Mesendoderm (in vitro differentiated cells): ENCODE measurements around the gene TUBB4A.

ENCODE experiments used
- DNase-seq: peaks from one replicate; pipeline ENCODE4 v3.0.0; 2013
- H2AK5ac ChIP-seq: 2 replicates; pipeline ENCODE4 v1.6.1; 2013; ENCODE audit warnings: low read length, inconsistent platforms
- H2BK120ac ChIP-seq: 2 replicates; pipeline ENCODE4 v1.6.1; 2013; ENCODE audit warnings: low read depth, mild to moderate bottlenecking, low read length, moderate library complexity, mixed read lengths
- H2BK15ac ChIP-seq: replicated peaks from 2 replicates; pipeline ENCODE4 v1.6.1; 2013; ENCODE audit warnings: low read depth, mild to moderate bottlenecking, moderate library complexity
- H2BK5ac ChIP-seq: 2 replicates; pipeline ENCODE4 v1.6.1; 2013; ENCODE audit warnings: low read length, inconsistent platforms
- H3K18ac ChIP-seq: 2 replicates; pipeline ENCODE4 v1.6.1; 2013; ENCODE audit warnings: mild to moderate bottlenecking, low read length, mixed read lengths
- H3K23ac ChIP-seq: one replicate; pipeline ENCODE4 v1.6.1; 2013; ENCODE audit warnings: low read length
- H3K27ac ChIP-seq: 2 replicates; pipeline ENCODE4 v1.5.1; 2013; ENCODE audit warnings: low read depth, mild to moderate bottlenecking, inconsistent platforms, low read length, moderate library complexity
- H3K27me3 ChIP-seq: 2 replicates; pipeline ENCODE4 v1.6.1; 2013; ENCODE audit warnings: low read length, control low read depth, mild to moderate bottlenecking, inconsistent platforms; ENCODE audit not compliant: insufficient read depth, poor library complexity
- H3K36me3 ChIP-seq: 2 replicates; pipeline ENCODE4 v1.6.1; 2013; ENCODE audit warnings: low read length, inconsistent platforms; ENCODE audit not compliant: control insufficient read depth, insufficient read depth
- H3K4ac ChIP-seq: one replicate; pipeline ENCODE4 v1.6.1; 2013; ENCODE audit warnings: low read depth, mild to moderate bottlenecking, low read length, moderate library complexity
- H3K4me1 ChIP-seq: 2 replicates; pipeline ENCODE4 v1.6.1; 2013; ENCODE audit warnings: low read depth, low read length, inconsistent platforms; ENCODE audit not compliant: control insufficient read depth
- H3K4me2 ChIP-seq: 2 replicates; pipeline ENCODE4 v1.6.1; 2013; ENCODE audit warnings: low read length
- H3K4me3 ChIP-seq: 2 replicates; pipeline ENCODE4 v1.5.1; 2013; ENCODE audit warnings: mild to moderate bottlenecking, low read length
- H3K56ac ChIP-seq: one replicate; pipeline ENCODE4 v1.6.1; 2013; ENCODE audit warnings: low read length
- H3K79me1 ChIP-seq: 2 replicates; pipeline ENCODE4 v1.6.1; 2013; ENCODE audit warnings: low read length, inconsistent platforms
- H3K79me2 ChIP-seq: 2 replicates; pipeline ENCODE4 v1.6.1; 2013; ENCODE audit warnings: mild to moderate bottlenecking, low read length; ENCODE audit not compliant: control insufficient read depth, insufficient read depth
- H3K9ac ChIP-seq: 2 replicates; pipeline ENCODE4 v1.6.1; 2013; ENCODE audit warnings: low read length, inconsistent platforms
- H4K5ac ChIP-seq: one replicate; pipeline ENCODE4 v1.6.1; 2013; ENCODE audit warnings: low read length
- H4K8ac ChIP-seq: one replicate; pipeline ENCODE4 v1.6.1; 2013; ENCODE audit warnings: low read depth, mild to moderate bottlenecking, control low read depth, low read length, moderate library complexity
- WGBS: extraction: QIAGEN DNeasy Blood & Tissue Kit; methylation state at CpG from one replicate; pipeline ENCODE4 v1.1.7; 2013; ENCODE audit warnings: low lambda C conversion rate, missing lambda C conversion rate; ENCODE audit not compliant: insufficient coverage; ENCODE audit errors: extremely low coverage; 5-methylcytosine and 5-hydroxymethylcytosine counted together

TUBB4A gene

DNA sequence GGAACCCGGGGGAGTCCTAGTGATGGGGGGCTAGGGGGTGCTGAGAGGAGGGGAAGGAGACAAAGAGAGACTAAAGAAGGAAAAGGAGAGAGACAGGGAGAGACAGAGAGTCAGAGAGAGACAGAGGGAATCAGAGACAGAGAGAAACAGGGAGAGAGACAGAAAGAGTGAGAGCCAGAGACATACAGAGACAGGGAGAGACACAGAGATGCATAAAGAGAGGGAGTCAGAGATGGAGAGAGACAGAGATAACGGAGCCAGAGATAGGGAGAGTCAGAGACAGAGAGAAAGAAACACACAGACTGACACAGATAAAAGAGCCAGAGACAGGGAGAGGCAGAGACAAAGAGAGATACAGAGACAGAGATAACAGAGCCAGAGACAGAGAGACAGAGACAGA lies 27.2 kb upstream of the TUBB4A start:
- Histone ChIP-seq H3K56ac (no peak overlapping the region), H2BK120ac (no peak overlapping the region), H4K5ac (no peak overlapping the region), H3K4me2 (no peak overlapping the region), H3K23ac (no peak overlapping the region), H3K18ac (no peak overlapping the region), H3K79me1 (no peaks in the 10 kb centered on the region), H2BK5ac (no peak overlapping the region), H3K36me3 (no peaks in the 10 kb centered on the region), H3K79me2 (no peaks in the 10 kb centered on the region), H4K8ac (no peak overlapping the region), H3K4me3 (no peak overlapping the region), H3K4me1 (peaks cover 6% of the 10 kb centered on the region), H2BK15ac (no peak overlapping the region), H3K27me3 (peaks cover 10% of the 10 kb centered on the region), H3K9ac (no peak overlapping the region), H3K27ac (no peak overlapping the region), H2AK5ac (no peak overlapping the region), H3K4ac (no peak overlapping the region)
- DNase-seq = no peak
- no CpG with 5 or more reads among the region's 2 CpGs for WGBS

GRCh38 chr19:6528544-6529121 lies 26.5 kb upstream of the TUBB4A start:
- Histone ChIP-seq H2BK15ac (no peak overlapping the region), H4K5ac (no peak overlapping the region), H3K4me1 (peaks cover 6% of the 10 kb centered on the region), H3K4me3 (no peak overlapping the region), H3K27ac (no peak overlapping the region), H3K27me3 (peaks cover 10% of the 10 kb centered on the region), H2BK120ac (no peak overlapping the region), H3K36me3 (no peaks in the 10 kb centered on the region), H3K9ac (no peak overlapping the region), H3K56ac (no peak overlapping the region), H3K18ac (no peak overlapping the region), H2AK5ac (no peak overlapping the region), H2BK5ac (no peak overlapping the region), H3K4ac (no peak overlapping the region), H3K79me1 (no peaks in the 10 kb centered on the region), H3K79me2 (no peaks in the 10 kb centered on the region), H4K8ac (no peak overlapping the region), H3K4me2 (no peak overlapping the region), H3K23ac (no peak overlapping the region)
- peak; percentile 46 for DNase-seq
- whole genome bisulfite sequencing = no CpG with 5 or more reads among the region's 9 CpGs

- H3K27ac ChIP-seq = no peak overlapping the region
- no peak overlapping the region for H3K4me3 ChIP-seq
- no CpG with 5 or more reads among the region's 17 CpGs for WGBS
- H3K27me3 ChIP-seq = peaks cover 10% of the 10 kb centered on the region
- H3K79me2 ChIP-seq = no peaks in the 10 kb centered on the region
- no peak overlapping the region for H3K23ac ChIP-seq
- H3K18ac ChIP-seq = no peak overlapping the region
- no peak overlapping the region for H4K5ac ChIP-seq
- no peak overlapping the region for H2BK15ac ChIP-seq
- no peak overlapping the region for H3K4ac ChIP-seq
- peaks cover 6% of the 10 kb centered on the region for H3K4me1 ChIP-seq
- H3K4me2 ChIP-seq = no peak overlapping the region
- no peak overlapping the region for H2AK5ac ChIP-seq
- H3K9ac ChIP-seq = no peak overlapping the region
- no peak overlapping the region for H2BK120ac ChIP-seq
- no peaks in the 10 kb centered on the region for H3K79me1 ChIP-seq
- H2BK5ac ChIP-seq = no peak overlapping the region
- H4K8ac ChIP-seq = no peak overlapping the region
- no peaks in the 10 kb centered on the region for H3K36me3 ChIP-seq
- no peak overlapping the region for H3K56ac ChIP-seq
- DNase-seq = no peak
Measured at GRCh38 chr19:6527893-6528543, 25.9 kb upstream of the TUBB4A start.

GRCh38 chr19:6524311-6524710 lies 22.2 kb upstream of the TUBB4A start:
- Histone ChIP-seq H3K4me1 (peaks cover 2% of the 10 kb centered on the region), H4K8ac (no peak overlapping the region), H3K4ac (no peak overlapping the region), H3K79me2 (no peaks in the 10 kb centered on the region), H2BK120ac (no peak overlapping the region), H3K9ac (no peak overlapping the region), H3K56ac (no peak overlapping the region), H3K4me2 (no peak overlapping the region), H4K5ac (no peak overlapping the region), H3K36me3 (no peaks in the 10 kb centered on the region), H3K18ac (no peak overlapping the region), H3K27me3 (no peaks in the 10 kb centered on the region), H2BK5ac (no peak overlapping the region), H3K23ac (no peak overlapping the region), H2BK15ac (no peak overlapping the region), H3K79me1 (no peaks in the 10 kb centered on the region), H3K27ac (no peak overlapping the region), H2AK5ac (no peak overlapping the region), H3K4me3 (no peak overlapping the region)
- no CpG with 5 or more reads among the region's 2 CpGs for WGBS
- DNase-seq = no peak

GRCh38 chr19:6522712-6523111 lies 20.6 kb upstream of the TUBB4A start:
- Histone ChIP-seq H3K27ac (no peak overlapping the region), H3K23ac (no peak overlapping the region), H3K79me1 (no peaks in the 10 kb centered on the region), H2BK5ac (no peak overlapping the region), H3K9ac (no peak overlapping the region), H3K79me2 (no peaks in the 10 kb centered on the region), H2BK120ac (no peak overlapping the region), H4K5ac (no peak overlapping the region), H3K4me2 (no peak overlapping the region), H2BK15ac (no peak overlapping the region), H3K4me1 (peaks cover 2% of the 10 kb centered on the region), H3K4ac (no peak overlapping the region), H2AK5ac (no peak overlapping the region), H3K4me3 (no peak overlapping the region), H4K8ac (no peak overlapping the region), H3K18ac (no peak overlapping the region), H3K27me3 (no peaks in the 10 kb centered on the region), H3K36me3 (no peaks in the 10 kb centered on the region), H3K56ac (no peak overlapping the region)
- WGBS = no CpG with 5 or more reads among the region's 6 CpGs
- DNase-seq = no peak
